IPS-20b (cell line): ENCODE measurements around the gene EVA1A.
A peak's percentile ranks its signal among the peaks of the same experiment; 100 is the strongest.

ENCODE experiments used
- H3K27ac ChIP-seq: one replicate; pipeline ENCODE4 v1.5.1; 2013; ENCODE audit warnings: low read length
- H3K27me3 ChIP-seq: 2 replicates; pipeline ENCODE4 v1.6.1; 2013; ENCODE audit warnings: mild to moderate bottlenecking, low read length, inconsistent platforms; ENCODE audit not compliant: insufficient read depth
- H3K36me3 ChIP-seq: 2 replicates; pipeline ENCODE4 v1.6.1; 2013; ENCODE audit warnings: low read depth, mild to moderate bottlenecking, inconsistent platforms, low read length, moderate library complexity; ENCODE audit not compliant: insufficient read depth
- H3K4me1 ChIP-seq: 2 replicates; pipeline ENCODE4 v1.6.1; 2013; ENCODE audit warnings: mild to moderate bottlenecking, control low read depth, inconsistent platforms, low read length, moderate library complexity; ENCODE audit not compliant: insufficient read depth
- H3K4me3 ChIP-seq: 2 replicates; pipeline ENCODE4 v1.5.1; 2013; ENCODE audit warnings: mild to moderate bottlenecking, low read length, inconsistent platforms
- H3K9ac ChIP-seq: 2 replicates; pipeline ENCODE4 v1.6.1; 2013; ENCODE audit warnings: low read depth, mild to moderate bottlenecking, inconsistent platforms, low read length, moderate library complexity
- H3K9me3 ChIP-seq: 2 replicates; pipeline ENCODE4 v1.6.1; 2013; ENCODE audit warnings: mild to moderate bottlenecking, low read depth, low read length, inconsistent platforms; ENCODE audit not compliant: insufficient read depth

EVA1A gene

DNA sequence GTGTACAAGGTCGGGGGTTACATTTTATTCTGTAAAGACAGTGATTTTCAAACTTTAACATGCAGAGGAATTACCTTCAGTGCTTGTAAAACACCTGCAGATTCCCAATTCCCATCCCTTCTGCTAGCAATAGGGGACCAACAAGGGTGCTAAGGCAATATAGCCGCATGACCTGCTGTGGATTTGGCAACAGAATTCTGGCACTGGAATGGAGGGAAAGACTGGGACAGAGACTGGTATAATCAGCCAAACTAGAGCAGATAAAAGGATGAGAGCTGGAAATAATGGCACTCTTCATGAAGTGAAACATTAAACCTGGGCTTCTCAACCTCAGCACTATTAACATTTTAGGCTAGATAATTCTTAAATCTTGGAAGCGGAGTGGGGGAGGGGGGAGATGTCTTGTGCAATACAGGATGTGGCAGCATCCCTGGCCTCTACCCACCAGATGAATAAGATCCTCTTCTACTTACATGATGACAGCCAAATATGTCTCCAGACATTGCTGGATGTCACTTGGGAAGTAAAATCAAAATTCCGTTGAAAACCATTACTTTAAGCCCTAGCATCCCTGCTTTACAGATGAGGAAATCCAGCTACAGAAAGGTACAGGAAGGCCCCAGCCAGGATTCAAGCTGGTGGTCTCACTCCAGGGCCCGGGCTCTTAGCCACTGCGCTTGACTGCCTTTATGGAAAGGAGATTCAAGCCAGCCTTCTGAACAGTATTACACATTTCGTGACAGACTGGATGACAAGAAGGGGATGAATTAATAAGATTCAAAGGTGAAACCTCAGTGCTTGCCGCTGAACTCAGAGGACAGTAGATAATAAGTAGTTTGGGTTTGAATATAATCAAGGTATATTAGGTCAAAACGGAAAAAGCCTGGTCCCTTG is 1.7 kb downstream of the EVA1A start:
- peaks cover 42% of the 10 kb centered on the region for H3K27me3 ChIP-seq
- no peak overlapping the region for H3K27ac ChIP-seq

DNA sequence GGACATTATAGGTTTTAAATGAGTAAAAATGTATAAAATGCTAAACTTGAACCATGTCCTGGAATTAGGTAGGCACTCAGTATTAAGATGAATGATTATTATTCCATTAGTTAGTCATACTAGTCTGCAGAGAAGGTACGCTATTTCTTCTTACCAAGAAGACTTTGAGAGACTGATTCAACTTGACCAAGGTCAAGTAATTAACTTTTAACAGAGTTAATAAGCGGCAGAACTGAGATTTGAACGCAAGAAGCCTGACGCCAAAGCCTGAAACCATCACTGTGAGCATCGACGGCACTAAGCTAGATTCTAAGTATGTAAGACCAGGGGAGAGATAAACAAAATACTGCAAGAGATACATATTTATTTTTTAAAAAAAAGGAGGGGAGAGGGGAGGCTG is 2.6 kb downstream of the EVA1A start:
- H3K9me3 ChIP-seq = no peaks in the 10 kb centered on the region
- no peak overlapping the region for H3K27ac ChIP-seq
- H3K4me3 ChIP-seq = no peak overlapping the region
- H3K27me3 ChIP-seq = peaks cover 39% of the 10 kb centered on the region
- H3K36me3 ChIP-seq = no peaks in the 10 kb centered on the region
- no peak overlapping the region for H3K9ac ChIP-seq
- peaks cover 29% of the 10 kb centered on the region for H3K4me1 ChIP-seq

More for the DNA sequence above, 1.7 kb downstream of the EVA1A start:
- Histone ChIP-seq H3K9ac (no peak overlapping the region), H3K36me3 (no peaks in the 10 kb centered on the region), H3K4me1 (peaks cover 21% of the 10 kb centered on the region), H3K4me3 (no peak overlapping the region), H3K9me3 (no peaks in the 10 kb centered on the region)

- peaks cover 33% of the 10 kb centered on the region for H3K27me3 ChIP-seq
- no peak overlapping the region for H3K9ac ChIP-seq
- no peak overlapping the region for H3K4me3 ChIP-seq
- H3K9me3 ChIP-seq = no peaks in the 10 kb centered on the region
- H3K27ac ChIP-seq = no peak overlapping the region
- peaks cover 29% of the 10 kb centered on the region for H3K4me1 ChIP-seq
- no peaks in the 10 kb centered on the region for H3K36me3 ChIP-seq
Measured at GRCh38 chr2:75557474-75558133, 3.1 kb downstream of the EVA1A start.

GRCh38 chr2:75556679-75557366 is 3.9 kb downstream of the EVA1A start:
- Histone ChIP-seq H3K27ac (no peak overlapping the region), H3K36me3 (no peaks in the 10 kb centered on the region), H3K9ac (no peak overlapping the region), H3K4me3 (no peak overlapping the region), H3K4me1 (peaks cover 28% of the 10 kb centered on the region), H3K9me3 (no peaks in the 10 kb centered on the region), H3K27me3 (peaks cover 25% of the 10 kb centered on the region)

GRCh38 chr2:75555701-75556100 is 5.0 kb downstream of the EVA1A start:
- no peak overlapping the region for H3K9ac ChIP-seq
- H3K36me3 ChIP-seq = no peaks in the 10 kb centered on the region
- H3K27me3 ChIP-seq = peaks cover 18% of the 10 kb centered on the region
- H3K4me3 ChIP-seq = no peak overlapping the region
- H3K4me1 ChIP-seq = peaks cover 22% of the 10 kb centered on the region
- no peak overlapping the region for H3K27ac ChIP-seq
- no peaks in the 10 kb centered on the region for H3K9me3 ChIP-seq

- H3K27me3 ChIP-seq = peaks cover 5% of the 10 kb centered on the region; the same call in 1 of the 2 replicates
- no peak overlapping the region for H3K9ac ChIP-seq
- H3K27ac ChIP-seq = no peak overlapping the region
- H3K4me3 ChIP-seq = peak overlapping the region; percentile 20
- H3K36me3 ChIP-seq = no peaks in the 10 kb centered on the region
- peaks cover 22% of the 10 kb centered on the region for H3K4me1 ChIP-seq
- H3K9me3 ChIP-seq = no peaks in the 10 kb centered on the region
Measured at GRCh38 chr2:75553935-75554531, 6.7 kb downstream of the EVA1A start.

DNA sequence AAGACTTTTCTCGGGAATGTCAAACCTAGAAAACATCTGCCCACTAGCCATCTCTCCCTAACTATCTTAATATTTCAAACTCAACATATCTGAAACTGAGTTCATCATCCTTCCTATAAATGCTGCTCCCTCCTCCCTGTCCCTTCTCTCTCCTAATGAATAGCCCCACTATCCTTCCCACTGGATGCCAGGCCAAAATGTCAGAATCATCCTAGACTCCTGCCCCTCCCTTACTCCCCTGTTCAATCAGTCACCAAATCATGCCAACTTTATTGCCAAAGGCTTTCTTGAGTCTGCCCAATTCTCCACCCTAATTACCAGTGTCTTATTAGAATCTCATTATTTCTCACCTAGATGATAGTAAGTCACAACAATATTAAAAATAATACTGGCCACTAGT is 8.5 kb downstream of the EVA1A start:
- Histone ChIP-seq H3K27me3 (no peaks in the 10 kb centered on the region), H3K4me3 (no peak overlapping the region), H3K9me3 (no peaks in the 10 kb centered on the region), H3K36me3 (no peaks in the 10 kb centered on the region), H3K27ac (no peak overlapping the region), H3K4me1 (peaks cover 22% of the 10 kb centered on the region), H3K9ac (no peak overlapping the region)

- no peak overlapping the region for H3K4me3 ChIP-seq
- peaks cover 22% of the 10 kb centered on the region for H3K4me1 ChIP-seq
- H3K9me3 ChIP-seq = no peaks in the 10 kb centered on the region
- no peak overlapping the region for H3K27ac ChIP-seq
- H3K36me3 ChIP-seq = no peaks in the 10 kb centered on the region
- H3K9ac ChIP-seq = no peak overlapping the region
- no peaks in the 10 kb centered on the region for H3K27me3 ChIP-seq
Measured at GRCh38 chr2:75551434-75551833, 9.3 kb downstream of the EVA1A start.

DNA sequence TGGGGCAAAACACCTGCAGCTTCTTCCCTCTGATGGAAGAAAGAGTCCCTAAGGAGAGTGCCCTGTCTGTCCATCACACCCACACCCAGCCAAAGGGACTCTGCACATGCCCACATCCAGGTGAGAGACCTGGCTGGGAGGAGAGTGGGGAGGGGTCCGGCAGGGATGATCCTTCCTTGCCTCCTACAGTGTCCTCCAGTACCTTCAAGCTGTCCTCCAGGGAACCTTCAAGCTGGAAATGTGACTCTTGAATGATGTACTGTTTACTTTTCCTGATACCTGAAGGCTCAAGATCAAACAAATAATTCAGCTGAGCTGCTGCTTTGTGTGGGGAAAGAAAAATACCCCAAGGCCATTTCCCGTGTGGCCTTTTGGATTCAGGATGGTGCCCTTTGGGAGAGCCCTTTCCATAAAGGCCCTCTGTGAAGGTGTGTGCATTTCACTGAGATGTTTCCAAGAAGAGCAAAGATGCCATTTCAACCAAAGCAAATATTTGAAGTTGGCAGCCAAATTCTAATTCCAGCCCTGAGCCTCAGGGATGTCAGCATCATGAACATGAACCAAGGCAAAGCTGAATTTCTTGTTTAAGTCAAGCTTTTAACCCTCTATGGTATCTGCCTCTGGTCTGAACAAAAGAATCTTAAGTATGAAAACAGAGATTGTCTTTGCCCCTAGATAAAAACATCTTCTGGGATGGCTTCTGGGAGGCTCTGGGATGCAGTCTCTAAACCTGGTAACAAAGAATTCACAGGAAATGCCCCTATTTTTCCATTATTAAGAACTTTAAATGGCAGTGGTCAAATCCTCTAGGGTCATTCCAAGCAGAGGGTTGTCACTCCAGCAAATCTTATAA is 11.1 kb downstream of the EVA1A start:
- Histone ChIP-seq H3K4me1 (peaks cover 14% of the 10 kb centered on the region), H3K27ac (no peak overlapping the region), H3K4me3 (no peak overlapping the region), H3K9me3 (no peaks in the 10 kb centered on the region), H3K36me3 (no peaks in the 10 kb centered on the region), H3K27me3 (no peaks in the 10 kb centered on the region), H3K9ac (no peak overlapping the region)

- Histone ChIP-seq H3K27me3 (no peaks in the 10 kb centered on the region), H3K36me3 (no peaks in the 10 kb centered on the region), H3K4me1 (no peaks in the 10 kb centered on the region), H3K4me3 (no peak overlapping the region), H3K9ac (no peak overlapping the region), H3K27ac (no peak overlapping the region), H3K9me3 (no peaks in the 10 kb centered on the region)
Measured at GRCh38 chr2:75548036-75548573, 12.6 kb downstream of the EVA1A start.
